ENCODE data around the gene PIP4K2C.
"Not testable (repeated sequence)": the region's sequence is repeated elsewhere in the genome, so short reads cannot be mapped to it uniquely, and the experiment has no call there.

GRCh38 chr12:57646659-57647049 lies 55.7 kb downstream of the PIP4K2C start:
- TF ChIP-seq, protein P1, sequence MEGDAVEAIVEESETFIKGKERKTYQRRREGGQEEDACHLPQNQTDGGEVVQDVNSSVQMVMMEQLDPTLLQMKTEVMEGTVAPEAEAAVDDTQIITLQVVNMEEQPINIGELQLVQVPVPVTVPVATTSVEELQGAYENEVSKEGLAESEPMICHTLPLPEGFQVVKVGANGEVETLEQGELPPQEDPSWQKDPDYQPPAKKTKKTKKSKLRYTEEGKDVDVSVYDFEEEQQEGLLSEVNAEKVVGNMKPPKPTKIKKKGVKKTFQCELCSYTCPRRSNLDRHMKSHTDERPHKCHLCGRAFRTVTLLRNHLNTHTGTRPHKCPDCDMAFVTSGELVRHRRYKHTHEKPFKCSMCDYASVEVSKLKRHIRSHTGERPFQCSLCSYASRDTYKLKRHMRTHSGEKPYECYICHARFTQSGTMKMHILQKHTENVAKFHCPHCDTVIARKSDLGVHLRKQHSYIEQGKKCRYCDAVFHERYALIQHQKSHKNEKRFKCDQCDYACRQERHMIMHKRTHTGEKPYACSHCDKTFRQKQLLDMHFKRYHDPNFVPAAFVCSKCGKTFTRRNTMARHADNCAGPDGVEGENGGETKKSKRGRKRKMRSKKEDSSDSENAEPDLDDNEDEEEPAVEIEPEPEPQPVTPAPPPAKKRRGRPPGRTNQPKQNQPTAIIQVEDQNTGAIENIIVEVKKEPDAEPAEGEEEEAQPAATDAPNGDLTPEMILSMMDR (conservative IDR thresholded peaks at IDR 0.05; ENCODE audit: low read length) = not testable (repeated sequence)
- TF ChIP-seq EZH2phosphoT487 (IDR thresholded peaks at IDR 0.05; ENCODE audit: borderline replicate concordance, low read depth, low read length) = not testable (repeated sequence)

Measured in OCI-LY7 (cell line).